ENCODE measurements around the gene EHF. TPM values are rescaled to one million over a fixed set of nuclear protein-coding genes. Genes with fewer than 3 reads are reported as not detected.

Gene EHF
- total and polyA plus RNA-seq, 9 of the 15 experiments (the other 6 are each of a cell fraction or from before 2014, with no cell fraction given) = 0.04 to 0.54 (median 0.37) TPM

GRCh38 chr11:34619062-34619516, 1.8 kb upstream of the EHF start (continued):
- TF ChIP-seq ZNF253 (CRISPR knock-in tag; conservative IDR thresholded peaks at IDR 0.05) = no peak
- TF ChIP-seq MAFG (tag; conservative IDR thresholded peaks at IDR 0.05) = no peak
- peak; percentile 68; the same call in 1 of the 2 replicates for TF ChIP-seq POLR2AphosphoS5 (IDR thresholded peaks at IDR 0.05; ENCODE audit: control insufficient read depth, insufficient read depth, low read depth, low read length)
- TF ChIP-seq CUX1 (CRISPR knock-in tag; IDR thresholded peaks at IDR 0.05) = no peak
- no peak for TF ChIP-seq ZNF212 (CRISPR knock-in tag; IDR thresholded peaks at IDR 0.05)
- no peak for TF ChIP-seq RFX1 (IDR thresholded peaks at IDR 0.05)
- TF ChIP-seq HMGN3 (IDR thresholded peaks at IDR 0.05; ENCODE audit: borderline replicate concordance, extremely low read depth, insufficient read length, low read depth, low read length) = no peak
- no peak for TF ChIP-seq RREB1 (CRISPR knock-in tag; IDR thresholded peaks at IDR 0.05)
- no peak for TF ChIP-seq ZNF76 (CRISPR knock-in tag; IDR thresholded peaks at IDR 0.05; ENCODE audit: borderline replicate concordance)
- no peak for TF ChIP-seq TAF9B (IDR thresholded peaks at IDR 0.05; ENCODE audit: partially characterized antibody)
- no peak for TF ChIP-seq YY1 (IDR thresholded peaks at IDR 0.05; ENCODE audit: borderline replicate concordance in 1 of 3, control insufficient read depth in 1 of 3, extremely low read depth in 1 of 3, insufficient read depth in 3 of 3, insufficient read length in 1 of 3, insufficient replicate concordance in 2 of 3, low read depth in 1 of 3, low read length in 2 of 3)
- TF ChIP-seq ID3 (CRISPR knock-in tag; IDR thresholded peaks at IDR 0.05) = no peak
- TF ChIP-seq ID3 (tag; IDR thresholded peaks at IDR 0.05) = no peak
- TF ChIP-seq ZNF507 (tag; conservative IDR thresholded peaks at IDR 0.05) = no peak
- TF ChIP-seq POLR3A (IDR thresholded peaks at IDR 0.05; ENCODE audit: borderline replicate concordance, extremely low read depth, insufficient read depth, insufficient read length) = no peak
- no peak for TF ChIP-seq XRCC3 (IDR thresholded peaks at IDR 0.05)

Measured in K562 (cell line).